ENCODE measurements around the gene UBAP1L.

The UBAP1L gene

GRCh38 chr15:65087411-65087810 lies 27.6 kb downstream of the UBAP1L start:
- Histone ChIP-seq H3K27ac (ENCODE audit: low read length) (no peak overlapping the region), H3K27me3 (ENCODE audit: low read depth, low read length) (peaks cover 29% of the 10 kb centered on the region), H3K4me2 (ENCODE audit: low read length) (no peak overlapping the region), H3K9me3 (ENCODE audit: insufficient read depth, low read length) (no peaks in the 10 kb centered on the region), H3K4me1 (ENCODE audit: low read length) (no peaks in the 10 kb centered on the region), H4K20me1 (ENCODE audit: insufficient read depth, low read length) (no peaks in the 10 kb centered on the region), H2AFZ (ENCODE audit: low read depth, low read length) (no peak overlapping the region), H3K4me3 (ENCODE audit: low read length) (no peak overlapping the region), H3K36me3 (replicated peaks; ENCODE audit: low read depth, low read length) (no peaks in the 10 kb centered on the region), H3K79me2 (ENCODE audit: low read length) (no peaks in the 10 kb centered on the region), H3K9ac (ENCODE audit: low read length) (no peak overlapping the region)
- TF ChIP-seq EZH2phosphoT487 (IDR thresholded peaks at IDR 0.05; ENCODE audit: low read depth) = no peak
- TF ChIP-seq CTCF (IDR thresholded peaks at IDR 0.05; ENCODE audit: low read depth, low read length) = no peak

GRCh38 chr15:65086680-65087111 lies 28.3 kb downstream of the UBAP1L start:
- TF ChIP-seq CTCF (IDR thresholded peaks at IDR 0.05; ENCODE audit: low read depth, low read length) = no peak
- no peak for TF ChIP-seq EZH2phosphoT487 (IDR thresholded peaks at IDR 0.05; ENCODE audit: low read depth)
- Histone ChIP-seq H3K9ac (ENCODE audit: low read length) (no peak overlapping the region), H3K4me2 (ENCODE audit: low read length) (no peak overlapping the region), H3K4me3 (ENCODE audit: low read length) (no peak overlapping the region), H3K9me3 (ENCODE audit: insufficient read depth, low read length) (no peaks in the 10 kb centered on the region), H3K36me3 (replicated peaks; ENCODE audit: low read depth, low read length) (no peaks in the 10 kb centered on the region), H3K27me3 (ENCODE audit: low read depth, low read length) (peaks cover 36% of the 10 kb centered on the region), H3K27ac (ENCODE audit: low read length) (no peak overlapping the region), H2AFZ (ENCODE audit: low read depth, low read length) (no peak overlapping the region), H3K79me2 (ENCODE audit: low read length) (no peaks in the 10 kb centered on the region), H3K4me1 (ENCODE audit: low read length) (no peaks in the 10 kb centered on the region), H4K20me1 (ENCODE audit: insufficient read depth, low read length) (no peaks in the 10 kb centered on the region)

GRCh38 chr15:65085990-65086679 lies 28.9 kb downstream of the UBAP1L start:
- Histone ChIP-seq H3K9me3 (ENCODE audit: insufficient read depth, low read length) (no peaks in the 10 kb centered on the region), H2AFZ (ENCODE audit: low read depth, low read length) (no peak overlapping the region), H3K4me3 (ENCODE audit: low read length) (no peak overlapping the region), H3K4me1 (ENCODE audit: low read length) (no peaks in the 10 kb centered on the region), H3K27me3 (ENCODE audit: low read depth, low read length) (peaks cover 41% of the 10 kb centered on the region), H3K79me2 (ENCODE audit: low read length) (no peaks in the 10 kb centered on the region), H3K9ac (ENCODE audit: low read length) (no peak overlapping the region), H3K27ac (ENCODE audit: low read length) (no peak overlapping the region), H3K4me2 (ENCODE audit: low read length) (no peak overlapping the region), H3K36me3 (replicated peaks; ENCODE audit: low read depth, low read length) (no peaks in the 10 kb centered on the region), H4K20me1 (ENCODE audit: insufficient read depth, low read length) (no peaks in the 10 kb centered on the region)
- TF ChIP-seq CTCF (IDR thresholded peaks at IDR 0.05; ENCODE audit: low read depth, low read length) (peak; percentile 48), EZH2phosphoT487 (IDR thresholded peaks at IDR 0.05; ENCODE audit: low read depth) (no peak)

- no peaks in the 10 kb centered on the region for H3K9me3 ChIP-seq (ENCODE audit: insufficient read depth, low read length)
- no peak for TF ChIP-seq CTCF (IDR thresholded peaks at IDR 0.05; ENCODE audit: low read depth, low read length)
- TF ChIP-seq EZH2phosphoT487 (IDR thresholded peaks at IDR 0.05; ENCODE audit: low read depth) = no peak
- no peaks in the 10 kb centered on the region for H3K79me2 ChIP-seq (ENCODE audit: low read length)
- no peaks in the 10 kb centered on the region for H4K20me1 ChIP-seq (ENCODE audit: insufficient read depth, low read length)
- no peak overlapping the region for H3K27ac ChIP-seq (ENCODE audit: low read length)
- peaks cover 44% of the 10 kb centered on the region for H3K27me3 ChIP-seq (ENCODE audit: low read depth, low read length)
- no peak overlapping the region for H3K4me3 ChIP-seq (ENCODE audit: low read length)
- H2AFZ ChIP-seq (ENCODE audit: low read depth, low read length) = no peak overlapping the region
- no peak overlapping the region for H3K9ac ChIP-seq (ENCODE audit: low read length)
- no peaks in the 10 kb centered on the region for H3K4me1 ChIP-seq (ENCODE audit: low read length)
- H3K4me2 ChIP-seq (ENCODE audit: low read length) = no peak overlapping the region
- no peaks in the 10 kb centered on the region for H3K36me3 ChIP-seq (replicated peaks; ENCODE audit: low read depth, low read length)
These were observed 29.7 kb downstream of the UBAP1L start for GRCh38 chr15:65085207-65085753.
